DOHH2 (cell line): ENCODE measurements around the gene C1QTNF2.

ENCODE experiments used
- H3F3A ChIP-seq: fragments of 200-600 bp; sonication (generic), shearing (Covaris generic); 2 replicates; pipeline ENCODE4 v1.6.0; 2016; ENCODE audit warnings: antibody characterized with exemption, mild to moderate bottlenecking; ENCODE audit not compliant: control insufficient read depth, insufficient read depth
- H3K27ac ChIP-seq: fragments of 200-600 bp; sonication (generic); 2 replicates; pipeline ENCODE4 v1.5.1; 2014; ENCODE audit warnings: low read depth, mild to moderate bottlenecking, low read length, moderate library complexity
- H3K27me3 ChIP-seq: fragments of 200-600 bp; sonication (generic); 2 replicates; pipeline ENCODE4 v1.6.1; 2014; ENCODE audit warnings: mild to moderate bottlenecking, low read length, mixed read lengths; ENCODE audit not compliant: control insufficient read depth
- H3K36me3 ChIP-seq: fragments of 200-600 bp; sonication (generic); 2 replicates; pipeline ENCODE4 v1.6.1; 2014; ENCODE audit warnings: mild to moderate bottlenecking, low read length, moderate library complexity, mixed read lengths; ENCODE audit not compliant: control insufficient read depth
- H3K4me1 ChIP-seq: fragments of 200-600 bp; sonication (generic); 2 replicates; pipeline ENCODE4 v1.6.1; 2014; ENCODE audit warnings: mild to moderate bottlenecking, low read length, mixed read lengths; ENCODE audit not compliant: control insufficient read depth
- H3K4me2 ChIP-seq: fragments of 200-600 bp; sonication (generic); 2 replicates; pipeline ENCODE4 v1.6.0; 2014; ENCODE audit warnings: mild to moderate bottlenecking, low read length, moderate library complexity
- H3K4me3 ChIP-seq: fragments of 200-600 bp; sonication (generic); 2 replicates; pipeline ENCODE4 v1.5.1; 2014; ENCODE audit warnings: mild to moderate bottlenecking, low read length, mixed read lengths
- H3K79me2 ChIP-seq: fragments of 200-600 bp; sonication (generic); 2 replicates; pipeline ENCODE4 v1.6.1; 2014; ENCODE audit warnings: mild to moderate bottlenecking, low read length, mixed read lengths; ENCODE audit not compliant: control insufficient read depth
- H3K9me2 ChIP-seq: fragments of 200-600 bp; sonication (generic); replicated peaks from 2 replicates; pipeline ENCODE4 v1.6.1; 2014; ENCODE audit warnings: mild to moderate bottlenecking, low read length, mixed read lengths; ENCODE audit not compliant: control insufficient read depth
- H3K9me3 ChIP-seq: fragments of 200-600 bp; sonication (generic); 2 replicates; pipeline ENCODE4 v1.6.1; 2014; ENCODE audit warnings: antibody characterized with exemption, low read length, mixed read lengths; ENCODE audit not compliant: control insufficient read depth, insufficient read depth
- H4K20me1 ChIP-seq: fragments of 200-600 bp; sonication (generic); 2 replicates; pipeline ENCODE4 v1.6.0; 2014; ENCODE audit warnings: low read depth, mild to moderate bottlenecking, antibody characterized with exemption, low read length, moderate library complexity; ENCODE audit not compliant: control insufficient read depth, insufficient read depth
- CTCF ChIP-seq: fragments of 200-600 bp; sonication (generic); IDR thresholded peaks from one replicate; pipeline ENCODE4 v1.5.1; 2014; ENCODE audit warnings: antibody characterized with exemption, mild to moderate bottlenecking, low read depth, low read length; ENCODE audit not compliant: poor library complexity, severe bottlenecking
- EZH2phosphoT487 ChIP-seq: fragments of 200-600 bp; sonication (generic); IDR thresholded peaks from 2 replicates; pipeline ENCODE4 v1.6.1; 2017; ENCODE audit warnings: borderline replicate concordance, mild to moderate bottlenecking, antibody characterized with exemption, low read length, moderate library complexity, mixed read lengths

Gene C1QTNF2

GRCh38 chr5:160359816-160360215 lies 10.6 kb downstream of the C1QTNF2 start:
- Histone ChIP-seq H3K9me3 (no peaks in the 10 kb centered on the region), H3K4me3 (no peak overlapping the region), H3K4me1 (no peaks in the 10 kb centered on the region), H4K20me1 (no peaks in the 10 kb centered on the region), H3K9me2 (no peaks in the 10 kb centered on the region), H3K79me2 (no peaks in the 10 kb centered on the region), H3F3A (no peaks in the 10 kb centered on the region), H3K36me3 (no peaks in the 10 kb centered on the region), H3K4me2 (no peak overlapping the region), H3K27ac (no peak overlapping the region), H3K27me3 (peaks cover 6% of the 10 kb centered on the region; the same call in 1 of the 2 replicates)
- TF ChIP-seq EZH2phosphoT487 (no peak), CTCF (no peak)

- Histone ChIP-seq H3K4me2 (no peak overlapping the region), H3K27ac (no peak overlapping the region), H3K4me1 (no peaks in the 10 kb centered on the region), H3K9me2 (no peaks in the 10 kb centered on the region), H4K20me1 (no peaks in the 10 kb centered on the region), H3K9me3 (no peaks in the 10 kb centered on the region), H3K4me3 (no peak overlapping the region), H3F3A (no peaks in the 10 kb centered on the region), H3K36me3 (no peaks in the 10 kb centered on the region), H3K27me3 (peaks cover 6% of the 10 kb centered on the region; the same call in 1 of the 2 replicates), H3K79me2 (no peaks in the 10 kb centered on the region)
- TF ChIP-seq EZH2phosphoT487 (no peak), CTCF (no peak)
Measured at GRCh38 chr5:160359242-160359641, 11.2 kb downstream of the C1QTNF2 start.

- H3K36me3 ChIP-seq = no peaks in the 10 kb centered on the region
- H4K20me1 ChIP-seq = no peaks in the 10 kb centered on the region
- no peak overlapping the region for H3K27ac ChIP-seq
Measured at GRCh38 chr5:160357861-160358411, 12.5 kb downstream of the C1QTNF2 start.

More at GRCh38 chr5:160357861-160358411, 12.5 kb downstream of the C1QTNF2 start:
- no peaks in the 10 kb centered on the region for H3K4me1 ChIP-seq
- H3K9me3 ChIP-seq = no peaks in the 10 kb centered on the region
- H3K79me2 ChIP-seq = no peaks in the 10 kb centered on the region
- no peaks in the 10 kb centered on the region for H3F3A ChIP-seq
- no peak overlapping the region for H3K4me3 ChIP-seq
- no peak overlapping the region for H3K4me2 ChIP-seq
- no peaks in the 10 kb centered on the region for H3K9me2 ChIP-seq
- TF ChIP-seq CTCF (no peak), EZH2phosphoT487 (no peak)
- peaks cover 6% of the 10 kb centered on the region; the same call in 1 of the 2 replicates for H3K27me3 ChIP-seq
